Activated CD4-positive, CD25-positive, alpha-beta regulatory T cell treated with anti-CD3 and anti-CD28 coated beads, Interleukin-2, amount 50 U/mL, for 24 hours (primary cell): ENCODE results near the gene ERBB4.
"Not testable (repeated sequence)": the region's sequence is repeated elsewhere in the genome, so short reads cannot be mapped to it uniquely, and the experiment has no call there.

ENCODE experiments used
- ATAC-seq, 2 donors: fragments of 150-1000 bp; cut with Tn5 transposase; one replicate each; pipeline ENCODE4 v1.10.0; 2021; ENCODE audit warnings: mild to moderate bottlenecking in 1 of 2, moderate library complexity in 1 of 2

ERBB4 gene

GRCh38 chr2:212528106-212528856, 10.3 kb downstream of the ERBB4 start:
- no peak for ATAC-seq

- ATAC-seq = no peak
Measured at GRCh38 chr2:212526059-212526458, 12.5 kb downstream of the ERBB4 start.

- ATAC-seq = no peak
Measured at GRCh38 chr2:212523756-212524155, 14.8 kb downstream of the ERBB4 start.

GRCh38 chr2:212520340-212520739, 18.3 kb downstream of the ERBB4 start:
- no peak for ATAC-seq

GRCh38 chr2:212517693-212518092, 20.9 kb downstream of the ERBB4 start:
- no peak for ATAC-seq

GRCh38 chr2:212505586-212505985, 33.0 kb downstream of the ERBB4 start:
- peak; percentile 17 to 30 for ATAC-seq

- no peak for ATAC-seq
Measured at GRCh38 chr2:212495046-212495445, 43.6 kb downstream of the ERBB4 start.

- ATAC-seq = no peak
Measured at GRCh38 chr2:212494418-212495020, 44.1 kb downstream of the ERBB4 start.

- peak; percentile 32 to 38 for ATAC-seq
Measured at GRCh38 chr2:212489719-212490346, 48.8 kb downstream of the ERBB4 start.

GRCh38 chr2:212488611-212489010, 50.0 kb downstream of the ERBB4 start:
- no peak for ATAC-seq

- ATAC-seq = no peak
Measured at GRCh38 chr2:212484563-212485080, 54.0 kb downstream of the ERBB4 start.

GRCh38 chr2:212480447-212480846, 58.2 kb downstream of the ERBB4 start:
- no peak for ATAC-seq

GRCh38 chr2:212477571-212477970, 61.0 kb downstream of the ERBB4 start:
- no peak for ATAC-seq

- no peak for ATAC-seq
Measured at GRCh38 chr2:212473211-212473610, 65.4 kb downstream of the ERBB4 start.

- ATAC-seq = not testable (repeated sequence)
Measured at GRCh38 chr2:212467551-212467950, 71.1 kb downstream of the ERBB4 start.

GRCh38 chr2:212465456-212465855, 73.1 kb downstream of the ERBB4 start:
- ATAC-seq = no peak

- not testable (repeated sequence) for ATAC-seq
Measured at GRCh38 chr2:212461708-212462107, 76.9 kb downstream of the ERBB4 start.

GRCh38 chr2:212454149-212454548, 84.5 kb downstream of the ERBB4 start:
- no peak for ATAC-seq

- no peak for ATAC-seq
Measured at GRCh38 chr2:212451786-212452231, 86.8 kb downstream of the ERBB4 start.

- ATAC-seq = no peak
Measured at GRCh38 chr2:212448698-212449097, 89.9 kb downstream of the ERBB4 start.

GRCh38 chr2:212441821-212442220, 96.8 kb downstream of the ERBB4 start:
- ATAC-seq = no peak

- ATAC-seq = no peak
Measured at GRCh38 chr2:212441141-212441540, 97.5 kb downstream of the ERBB4 start.

GRCh38 chr2:212428681-212429478, 109.7 kb downstream of the ERBB4 start:
- no peak for ATAC-seq
